ENCODE results near the gene SH3RF3. TPM values are rescaled to one million over a fixed set of nuclear protein-coding genes. Genes with fewer than 3 reads are reported as not detected.

SH3RF3 gene
- polyA plus RNA-seq, 1 donor (not counting 4 experiments of a cell fraction or from before 2014, with no cell fraction given), result 0.08 TPM

GRCh38 chr2:109372171-109372568 is 243.2 kb downstream of the SH3RF3 start:
- FAIRE-seq, result no peak
- no peaks in the 10 kb centered on the region for H3K4me1 ChIP-seq (ENCODE audit: control insufficient read depth, extremely low read depth, insufficient read depth, low read length)
- no peaks in the 10 kb centered on the region for H3K36me3 ChIP-seq (ENCODE audit: control insufficient read depth in 2 of 2, extremely low read depth in 1 of 2, insufficient read depth in 2 of 2, low read length in 2 of 2)
- H4K20me1 ChIP-seq (ENCODE audit: control insufficient read depth, extremely low read depth, insufficient read depth, low read length), result no peaks in the 10 kb centered on the region
- TF ChIP-seq, protein P1, sequence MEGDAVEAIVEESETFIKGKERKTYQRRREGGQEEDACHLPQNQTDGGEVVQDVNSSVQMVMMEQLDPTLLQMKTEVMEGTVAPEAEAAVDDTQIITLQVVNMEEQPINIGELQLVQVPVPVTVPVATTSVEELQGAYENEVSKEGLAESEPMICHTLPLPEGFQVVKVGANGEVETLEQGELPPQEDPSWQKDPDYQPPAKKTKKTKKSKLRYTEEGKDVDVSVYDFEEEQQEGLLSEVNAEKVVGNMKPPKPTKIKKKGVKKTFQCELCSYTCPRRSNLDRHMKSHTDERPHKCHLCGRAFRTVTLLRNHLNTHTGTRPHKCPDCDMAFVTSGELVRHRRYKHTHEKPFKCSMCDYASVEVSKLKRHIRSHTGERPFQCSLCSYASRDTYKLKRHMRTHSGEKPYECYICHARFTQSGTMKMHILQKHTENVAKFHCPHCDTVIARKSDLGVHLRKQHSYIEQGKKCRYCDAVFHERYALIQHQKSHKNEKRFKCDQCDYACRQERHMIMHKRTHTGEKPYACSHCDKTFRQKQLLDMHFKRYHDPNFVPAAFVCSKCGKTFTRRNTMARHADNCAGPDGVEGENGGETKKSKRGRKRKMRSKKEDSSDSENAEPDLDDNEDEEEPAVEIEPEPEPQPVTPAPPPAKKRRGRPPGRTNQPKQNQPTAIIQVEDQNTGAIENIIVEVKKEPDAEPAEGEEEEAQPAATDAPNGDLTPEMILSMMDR (optimal IDR thresholded peaks at IDR 0.05 in 1 of 3, IDR thresholded peaks at IDR 0.05 in 1 of 3, conservative IDR thresholded peaks at IDR 0.05 in 1 of 3; ENCODE audit: extremely low read depth in 1 of 3, insufficient read depth in 2 of 3, low read length in 3 of 3), result no peak
- TF ChIP-seq EZH2 (IDR thresholded peaks at IDR 0.05; ENCODE audit: low read length), result no peak
- no peak for DNase-seq (ENCODE audit: low read depth, low spot score)
- H3K9ac ChIP-seq (ENCODE audit: control insufficient read depth, extremely low read depth, insufficient read depth, low read length), result no peak overlapping the region
- H3K9me3 ChIP-seq (ENCODE audit: control insufficient read depth, low read depth, low read length), result no peaks in the 10 kb centered on the region
- dilution Hi-C loops (cut with MboI; ENCODE audit: extremely low pct_ligation_motif_present, low sequenced_read_pairs), result no loop called here
- no peaks in the 10 kb centered on the region for H3K79me2 ChIP-seq (ENCODE audit: control insufficient read depth, insufficient read depth, low read length)
- H3K4me2 ChIP-seq (ENCODE audit: control insufficient read depth, extremely low read depth, insufficient read depth, low read depth, low read length), result no peak overlapping the region
- H3K27ac ChIP-seq (ENCODE audit: control insufficient read depth, insufficient read depth, low read length), result no peak overlapping the region
- peaks cover 2% of the 10 kb centered on the region for H3K27me3 ChIP-seq (ENCODE audit: control insufficient read depth, extremely low read depth, insufficient read depth, low read length)
- no peak overlapping the region for H2AFZ ChIP-seq (ENCODE audit: control insufficient read depth, low read length)
- no peaks in the 10 kb centered on the region for H3K9me1 ChIP-seq (ENCODE audit: control insufficient read depth, extremely low read depth, insufficient read depth, low read length)
- no peak overlapping the region for H3K4me3 ChIP-seq (ENCODE audit: control insufficient read depth in 2 of 3, extremely low read depth in 1 of 3, insufficient read depth in 2 of 3, low read depth in 1 of 3, low read length in 3 of 3)

DNA sequence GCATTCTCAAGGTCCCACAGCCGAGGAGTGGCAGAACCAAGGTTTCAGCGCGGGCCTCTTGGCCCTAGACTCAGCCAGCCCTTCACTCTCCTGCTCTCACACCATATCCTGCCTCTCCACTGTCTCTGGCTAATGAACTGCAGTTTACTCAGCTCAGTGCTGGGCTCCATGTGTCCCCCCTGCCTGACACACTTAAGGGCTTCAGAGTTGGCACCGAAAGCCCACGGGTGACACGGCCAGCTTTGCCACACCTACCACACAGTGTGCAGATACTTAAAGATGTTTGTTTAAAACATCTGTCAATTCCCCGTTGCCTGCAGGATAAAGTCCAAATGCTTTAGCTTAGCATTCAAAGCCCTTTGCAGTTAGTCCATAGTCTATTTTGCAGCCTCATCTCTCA is 243.6 kb downstream of the SH3RF3 start:
- Histone ChIP-seq H4K20me1 (ENCODE audit: control insufficient read depth, extremely low read depth, insufficient read depth, low read length) (no peaks in the 10 kb centered on the region), H3K79me2 (ENCODE audit: control insufficient read depth, insufficient read depth, low read length) (no peaks in the 10 kb centered on the region), H3K36me3 (ENCODE audit: control insufficient read depth in 2 of 2, extremely low read depth in 1 of 2, insufficient read depth in 2 of 2, low read length in 2 of 2) (no peaks in the 10 kb centered on the region), H3K4me2 (ENCODE audit: control insufficient read depth, extremely low read depth, insufficient read depth, low read depth, low read length) (no peak overlapping the region), H3K9ac (ENCODE audit: control insufficient read depth, extremely low read depth, insufficient read depth, low read length) (no peak overlapping the region), H3K27me3 (ENCODE audit: control insufficient read depth, extremely low read depth, insufficient read depth, low read length) (peaks cover 4% of the 10 kb centered on the region), H2AFZ (ENCODE audit: control insufficient read depth, low read length) (no peak overlapping the region), H3K27ac (ENCODE audit: control insufficient read depth, insufficient read depth, low read length) (no peak overlapping the region), H3K9me1 (ENCODE audit: control insufficient read depth, extremely low read depth, insufficient read depth, low read length) (no peaks in the 10 kb centered on the region), H3K4me1 (ENCODE audit: control insufficient read depth, extremely low read depth, insufficient read depth, low read length) (no peaks in the 10 kb centered on the region), H3K9me3 (ENCODE audit: control insufficient read depth, low read depth, low read length) (no peaks in the 10 kb centered on the region), H3K4me3 (ENCODE audit: control insufficient read depth in 2 of 3, extremely low read depth in 1 of 3, insufficient read depth in 2 of 3, low read depth in 1 of 3, low read length in 3 of 3) (no peak overlapping the region)
- DNase-seq (ENCODE audit: low read depth, low spot score) (no peak), FAIRE-seq (no peak)
- no peak for TF ChIP-seq EZH2 (IDR thresholded peaks at IDR 0.05; ENCODE audit: low read length)
- TF ChIP-seq, protein P1 (optimal IDR thresholded peaks at IDR 0.05 in 1 of 3, IDR thresholded peaks at IDR 0.05 in 1 of 3, conservative IDR thresholded peaks at IDR 0.05 in 1 of 3; ENCODE audit: extremely low read depth in 1 of 3, insufficient read depth in 2 of 3, low read length in 3 of 3), result no peak
- dilution Hi-C loops (cut with MboI; ENCODE audit: extremely low pct_ligation_motif_present, low sequenced_read_pairs), result no loop called here

Measured in keratinocyte (primary cell).